Fibroblast of lung (primary cell): ENCODE measurements around the gene APPBP2. TPM values are rescaled to one million over a fixed set of nuclear protein-coding genes. Genes with fewer than 3 reads are reported as not detected.

Experiments used
- DNase-seq, 2 donors: peaks; one replicate each; pipeline versions ENCODE4 v3.0.0 to v3.0.0-alpha.2; 2010; ENCODE audit warnings: low read depth in 2 of 2
- H2AFZ ChIP-seq: 2 replicates; pipeline ENCODE4 v1.5.1; 2012; ENCODE audit warnings: low read length, control low read depth, inconsistent platforms
- H3K27ac ChIP-seq: 2 replicates; pipeline ENCODE4 v1.5.1; 2011; ENCODE audit warnings: low read length, control low read depth; ENCODE audit not compliant: insufficient read depth
- H3K27me3 ChIP-seq: 2 replicates; pipeline ENCODE4 v1.5.1; 2011; ENCODE audit warnings: mild to moderate bottlenecking, low read length; ENCODE audit not compliant: control insufficient read depth, insufficient read depth
- H3K36me3 ChIP-seq: 2 replicates; pipeline ENCODE4 v1.5.1; 2011; ENCODE audit warnings: low read length; ENCODE audit not compliant: control insufficient read depth, insufficient read depth
- H3K4me1 ChIP-seq: 2 replicates; pipeline ENCODE4 v1.5.1; 2011; ENCODE audit warnings: low read length; ENCODE audit not compliant: control insufficient read depth, insufficient read depth; ENCODE audit errors: extremely low read depth
- H3K4me2 ChIP-seq: 2 replicates; pipeline ENCODE4 v1.5.1; 2011; ENCODE audit warnings: low read length, control low read depth; ENCODE audit not compliant: insufficient read depth; ENCODE audit errors: extremely low read depth
- H3K4me3 ChIP-seq, 4 experiments: fragments of 200-600 bp in 1 of 4; sonication (generic) in 1 of 4; replicated peaks in 1 of 4; 2 replicates each; pipeline ENCODE4 v1.5.1; 2011 to 2016; ENCODE audit warnings: low read length in 4 of 4, low read depth in 3 of 4, mild to moderate bottlenecking in 3 of 4, control low read depth in 2 of 4, inconsistent platforms in 1 of 4, mixed read lengths in 1 of 4; ENCODE audit not compliant: insufficient read depth in 1 of 4; ENCODE audit errors: control extremely low read depth in 1 of 4
- H3K79me2 ChIP-seq: 2 replicates; pipeline ENCODE4 v1.5.1; 2012; ENCODE audit warnings: mild to moderate bottlenecking, low read length, inconsistent platforms; ENCODE audit not compliant: control insufficient read depth, insufficient read depth
- H3K9ac ChIP-seq: 2 replicates; pipeline ENCODE4 v1.5.1; 2011; ENCODE audit warnings: mild to moderate bottlenecking, low read length, control low read depth; ENCODE audit not compliant: insufficient read depth
- H3K9me3 ChIP-seq: 2 replicates; pipeline ENCODE4 v1.5.1; 2012; ENCODE audit warnings: low read depth, low read length; ENCODE audit not compliant: control insufficient read depth, insufficient read depth
- H4K20me1 ChIP-seq: 2 replicates; pipeline ENCODE4 v1.5.1; 2011; ENCODE audit warnings: low read length; ENCODE audit not compliant: control insufficient read depth, insufficient read depth; ENCODE audit errors: extremely low read depth
- CTCF ChIP-seq, 2 donors: IDR thresholded peaks in 1 of 2; conservative IDR thresholded peaks in 1 of 2; 1 replicate in 1 of 2; 2 replicates in 1 of 2; pipeline ENCODE4 v1.5.1; 2011 to 2012; ENCODE audit warnings: low read length in 2 of 2, control low read depth in 1 of 2, inconsistent platforms in 1 of 2, low read depth in 1 of 2, mild to moderate bottlenecking in 1 of 2
- EZH2 ChIP-seq: IDR thresholded peaks from 2 replicates; pipeline ENCODE4 v1.5.1; 2012; ENCODE audit warnings: low read length, control low read depth, mild to moderate bottlenecking; ENCODE audit errors: missing control alignments
- polyA plus RNA-seq, 2 donors: library from polyadenylated mRNA; depleted of rRNA in 1 of 2; stranded (reverse) in 1 of 2; unstranded in 1 of 2; fragments of >200 nt; gene quantifications; 2 replicates each; pipeline ENCODE4 v1.2.1, GENCODE V29; 2011 to 2012; ENCODE audit warnings: missing spikeins in 1 of 2
- total RNA-seq: library from RNA; depleted of rRNA; stranded (reverse); fragments of >200 nt; gene quantifications from 2 replicates; pipeline ENCODE4 v1.2.1, GENCODE V29; 2014

APPBP2 gene
- total and polyA plus RNA-seq, 2 donors (not counting 1 experiment from before 2014, with no cell fraction given), result 45.0 to 58.1 TPM

GRCh38 chr17:60451965-60452364 lies 74.1 kb downstream of the APPBP2 start:
- Histone ChIP-seq H4K20me1 (no peaks in the 10 kb centered on the region), H3K9me3 (no peaks in the 10 kb centered on the region), H3K79me2 (no peaks in the 10 kb centered on the region), H3K27ac (no peak overlapping the region), H2AFZ (no peak overlapping the region), H3K27me3 (no peaks in the 10 kb centered on the region), H3K4me3 (no peak overlapping the region), H3K4me2 (no peak overlapping the region), H3K36me3 (peaks cover 5% of the 10 kb centered on the region), H3K9ac (no peak overlapping the region), H3K4me1 (no peaks in the 10 kb centered on the region)
- TF ChIP-seq CTCF (conservative IDR thresholded peaks at IDR 0.05 in 1 of 2, IDR thresholded peaks at IDR 0.05 in 1 of 2; ENCODE audit: low read depth in 1 of 2, low read length in 2 of 2) (no peak), EZH2 (no peak)
- DNase-seq, result no peak

- Histone ChIP-seq H4K20me1 (no peaks in the 10 kb centered on the region), H3K9me3 (no peaks in the 10 kb centered on the region), H3K36me3 (peaks cover 5% of the 10 kb centered on the region), H2AFZ (no peak overlapping the region), H3K4me2 (no peak overlapping the region), H3K27me3 (no peaks in the 10 kb centered on the region), H3K79me2 (no peaks in the 10 kb centered on the region), H3K4me1 (no peaks in the 10 kb centered on the region), H3K4me3 (no peak overlapping the region), H3K9ac (no peak overlapping the region), H3K27ac (no peak overlapping the region)
- no peak for DNase-seq
- TF ChIP-seq CTCF (conservative IDR thresholded peaks at IDR 0.05 in 1 of 2, IDR thresholded peaks at IDR 0.05 in 1 of 2; ENCODE audit: low read depth in 1 of 2, low read length in 2 of 2) (no peak), EZH2 (no peak)
Measured at GRCh38 chr17:60451071-60451470, 75.0 kb downstream of the APPBP2 start.

GRCh38 chr17:60447375-60447774 lies 78.7 kb downstream of the APPBP2 start:
- H3K4me1 ChIP-seq, result peaks cover under 1% of the 10 kb centered on the region
- TF ChIP-seq CTCF (conservative IDR thresholded peaks at IDR 0.05 in 1 of 2, IDR thresholded peaks at IDR 0.05 in 1 of 2; ENCODE audit: low read depth in 1 of 2, low read length in 2 of 2) (no peak), EZH2 (no peak)
- no peak overlapping the region for H3K4me3 ChIP-seq
- no peak overlapping the region for H3K9ac ChIP-seq
- no peaks in the 10 kb centered on the region for H3K79me2 ChIP-seq
- no peak overlapping the region for H3K4me2 ChIP-seq
- no peak for DNase-seq
- H3K9me3 ChIP-seq, result no peaks in the 10 kb centered on the region
- H3K36me3 ChIP-seq, result peaks cover 5% of the 10 kb centered on the region
- no peak overlapping the region for H2AFZ ChIP-seq
- no peaks in the 10 kb centered on the region for H4K20me1 ChIP-seq
- no peak overlapping the region for H3K27ac ChIP-seq
- no peaks in the 10 kb centered on the region for H3K27me3 ChIP-seq
